Cardiac muscle cell (in vitro differentiated cells and primary cell): ENCODE data around the gene LMX1B. TPM values are rescaled to one million over a fixed set of nuclear protein-coding genes. Genes with fewer than 3 reads are reported as not detected.

ENCODE experiments used
- DNase-seq, 2 donors: peaks; one replicate each; pipeline versions ENCODE4 v3.0.0 to v3.0.0-alpha.2; 2010 to 2017; ENCODE audit warnings: low read depth in 1 of 2, low spot score in 1 of 2
- H3K27ac ChIP-seq: fragments of 200-600 bp; sonication (generic); 2 replicates; pipeline ENCODE4 v1.5.1; 2016
- H3K27me3 ChIP-seq: fragments of 200-600 bp; sonication (generic); 2 replicates; pipeline ENCODE4 v1.6.0; 2016; ENCODE audit warnings: control low read depth
- H3K36me3 ChIP-seq: fragments of 200-600 bp; sonication (generic); 2 replicates; pipeline ENCODE4 v1.5.1; 2016; ENCODE audit warnings: control low read depth
- H3K4me1 ChIP-seq: fragments of 200-600 bp; sonication (generic); 2 replicates; pipeline ENCODE4 v1.8.1; 2017; ENCODE audit warnings: low read depth, mild to moderate bottlenecking, mixed run types
- H3K4me3 ChIP-seq: fragments of 200-600 bp; sonication (generic); 2 replicates; pipeline ENCODE4 v1.5.1; 2016; ENCODE audit warnings: mild to moderate bottlenecking
- H3K9me3 ChIP-seq: fragments of 200-600 bp; sonication (generic); 2 replicates; pipeline ENCODE4 v1.5.1; 2017; ENCODE audit warnings: low read depth, mild to moderate bottlenecking, control low read depth
- polyA plus RNA-seq: library from polyadenylated mRNA; unstranded; fragments of >200 nt; fragmentation: Nextera tagmentation; extraction: Ambion mirVana; gene quantifications from 2 replicates; pipeline ENCODE4 v1.2.1, GENCODE V29; 2016
- total RNA-seq: library from RNA; depleted of rRNA; stranded (reverse); fragments of >200 nt; gene quantifications from 2 replicates; pipeline ENCODE4 v1.2.3, GENCODE V29; 2016
- TF ChIP-seq, protein P1 (sequence below): IDR thresholded peaks from 2 replicates; pipeline ENCODE4 v1.5.1; 2012; ENCODE audit warnings: low read depth, mild to moderate bottlenecking, low read length

Gene LMX1B
- total and polyA plus RNA-seq, 2 experiments from 2014 or later = not detected

- no peak overlapping the region for H3K4me3 ChIP-seq
- no peaks in the 10 kb centered on the region for H3K36me3 ChIP-seq
- H3K27ac ChIP-seq = no peak overlapping the region
- no peak for DNase-seq
- TF ChIP-seq, protein P1, sequence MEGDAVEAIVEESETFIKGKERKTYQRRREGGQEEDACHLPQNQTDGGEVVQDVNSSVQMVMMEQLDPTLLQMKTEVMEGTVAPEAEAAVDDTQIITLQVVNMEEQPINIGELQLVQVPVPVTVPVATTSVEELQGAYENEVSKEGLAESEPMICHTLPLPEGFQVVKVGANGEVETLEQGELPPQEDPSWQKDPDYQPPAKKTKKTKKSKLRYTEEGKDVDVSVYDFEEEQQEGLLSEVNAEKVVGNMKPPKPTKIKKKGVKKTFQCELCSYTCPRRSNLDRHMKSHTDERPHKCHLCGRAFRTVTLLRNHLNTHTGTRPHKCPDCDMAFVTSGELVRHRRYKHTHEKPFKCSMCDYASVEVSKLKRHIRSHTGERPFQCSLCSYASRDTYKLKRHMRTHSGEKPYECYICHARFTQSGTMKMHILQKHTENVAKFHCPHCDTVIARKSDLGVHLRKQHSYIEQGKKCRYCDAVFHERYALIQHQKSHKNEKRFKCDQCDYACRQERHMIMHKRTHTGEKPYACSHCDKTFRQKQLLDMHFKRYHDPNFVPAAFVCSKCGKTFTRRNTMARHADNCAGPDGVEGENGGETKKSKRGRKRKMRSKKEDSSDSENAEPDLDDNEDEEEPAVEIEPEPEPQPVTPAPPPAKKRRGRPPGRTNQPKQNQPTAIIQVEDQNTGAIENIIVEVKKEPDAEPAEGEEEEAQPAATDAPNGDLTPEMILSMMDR = no peak
- peaks cover 67% of the 10 kb centered on the region for H3K27me3 ChIP-seq
- peaks cover 6% of the 10 kb centered on the region for H3K4me1 ChIP-seq
- no peaks in the 10 kb centered on the region for H3K9me3 ChIP-seq
Observed at GRCh38 chr9:126667190-126668055, 53.7 kb downstream of the LMX1B start.

GRCh38 chr9:126668058-126668457 lies 54.3 kb downstream of the LMX1B start:
- Histone ChIP-seq H3K9me3 (no peaks in the 10 kb centered on the region), H3K4me1 (peaks cover 6% of the 10 kb centered on the region), H3K27me3 (peaks cover 74% of the 10 kb centered on the region), H3K27ac (no peak overlapping the region), H3K36me3 (no peaks in the 10 kb centered on the region), H3K4me3 (no peak overlapping the region)
- DNase-seq = no peak
- TF ChIP-seq, protein P1 = no peak

DNA sequence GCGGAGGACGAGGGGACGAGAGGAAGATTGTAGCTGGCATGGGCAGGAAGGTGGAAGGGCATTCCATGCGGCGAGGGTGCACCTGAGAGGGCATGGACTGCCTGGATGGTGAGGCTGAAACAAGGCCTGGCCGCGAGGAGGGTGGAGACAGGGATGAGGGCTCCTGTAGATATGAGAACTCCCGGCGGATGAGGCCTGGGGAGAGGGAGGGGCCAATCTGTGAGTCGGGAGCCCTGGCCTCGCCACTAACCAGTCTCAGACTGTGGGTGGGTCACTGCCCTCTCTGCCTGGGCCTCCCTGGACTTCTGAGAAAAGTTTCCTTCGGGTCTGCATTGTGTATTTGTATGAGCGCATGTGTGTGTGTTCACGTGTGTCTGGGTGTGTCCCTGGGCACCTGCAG lies 55.4 kb downstream of the LMX1B start:
- H3K4me3 ChIP-seq = no peak overlapping the region
- H3K36me3 ChIP-seq = no peaks in the 10 kb centered on the region
- no peaks in the 10 kb centered on the region for H3K9me3 ChIP-seq
- TF ChIP-seq, protein P1 = no peak
- no peak overlapping the region for H3K27ac ChIP-seq
- H3K4me1 ChIP-seq = no peaks in the 10 kb centered on the region
- no peak for DNase-seq
- H3K27me3 ChIP-seq = peaks cover 84% of the 10 kb centered on the region

- no peaks in the 10 kb centered on the region for H3K4me1 ChIP-seq
- H3K9me3 ChIP-seq = no peaks in the 10 kb centered on the region
- H3K27ac ChIP-seq = no peak overlapping the region
- no peaks in the 10 kb centered on the region for H3K36me3 ChIP-seq
- H3K4me3 ChIP-seq = no peak overlapping the region
- DNase-seq = no peak
- peaks cover 94% of the 10 kb centered on the region for H3K27me3 ChIP-seq
- TF ChIP-seq, protein P1 = no peak
Observed at GRCh38 chr9:126670270-126670669, 56.5 kb downstream of the LMX1B start.

- no peak overlapping the region for H3K27ac ChIP-seq
- peaks cover 93% of the 10 kb centered on the region for H3K27me3 ChIP-seq
- H3K36me3 ChIP-seq = no peaks in the 10 kb centered on the region
- no peaks in the 10 kb centered on the region for H3K4me1 ChIP-seq
- H3K4me3 ChIP-seq = no peak overlapping the region
- no peaks in the 10 kb centered on the region for H3K9me3 ChIP-seq
- TF ChIP-seq, protein P1 = no peak
- DNase-seq = no peak
Observed at GRCh38 chr9:126671381-126671831, 57.7 kb downstream of the LMX1B start.
